SK-N-SH treated with all-trans-retinoic acid at 6 μM for 48 hours (cell line): ENCODE results near the gene GLIPR2.

Experiments used
- ATAC-seq: fragments of 200-7000 bp; cut with Tn5 transposase; 3 replicates; pipeline ENCODE4 v1.9.1; 2020; ENCODE audit warnings: mild to moderate bottlenecking, moderate library complexity
- ARNTL ChIP-seq: fragments of 450-650 bp; formaldehyde crosslinking; IDR thresholded peaks from 2 replicates; pipeline ENCODE4 v1.5.0; 2020; ENCODE audit warnings: low read depth, mild to moderate bottlenecking, moderate library complexity, borderline replicate concordance
- BACH2 ChIP-seq: fragments of 250-450 bp; sonication (Bioruptor Pico); IDR thresholded peaks from 2 replicates; pipeline ENCODE4 v1.9.0; 2021; ENCODE audit warnings: mild to moderate bottlenecking, borderline replicate concordance
- CREB5 ChIP-seq: fragments of 250-450 bp; sonication (Bioruptor Pico); IDR thresholded peaks from 2 replicates; pipeline ENCODE4 v1.5.1; 2020; ENCODE audit warnings: low read depth, mild to moderate bottlenecking, moderate library complexity
- CSDC2 ChIP-seq: fragments of 250-450 bp; sonication (Bioruptor Pico); IDR thresholded peaks from 2 replicates; pipeline ENCODE4 v1.5.0; 2020; ENCODE audit warnings: mild to moderate bottlenecking, moderate library complexity
- ESRRG ChIP-seq: fragments of 250-450 bp; sonication (Bioruptor Pico); IDR thresholded peaks from 2 replicates; pipeline ENCODE4 v1.6.1; 2021; ENCODE audit warnings: mild to moderate bottlenecking
- GLIS3 ChIP-seq: fragments of 250-450 bp; sonication (Bioruptor Pico); IDR thresholded peaks from 2 replicates; pipeline ENCODE4 v1.5.0; 2020; ENCODE audit warnings: mild to moderate bottlenecking, moderate library complexity
- ISL1 ChIP-seq: fragments of 250-450 bp; sonication (Bioruptor Pico); IDR thresholded peaks from 2 replicates; pipeline ENCODE4 v2.1.2; 2022; ENCODE audit warnings: mild to moderate bottlenecking, moderate library complexity
- OSR1 ChIP-seq: fragments of 250-450 bp; sonication (Bioruptor Pico); IDR thresholded peaks from 2 replicates; pipeline ENCODE4 v1.8.0; 2022; ENCODE audit warnings: moderate library complexity, mild to moderate bottlenecking, inconsistent platforms
- POU6F1 ChIP-seq: fragments of 250-450 bp; sonication (Bioruptor Pico); IDR thresholded peaks from 2 replicates; pipeline ENCODE4 v1.8.0; 2021; ENCODE audit warnings: low read depth, mild to moderate bottlenecking, moderate library complexity, borderline replicate concordance
- PPARA ChIP-seq: fragments of 250-450 bp; sonication (Bioruptor Pico); IDR thresholded peaks from 2 replicates; pipeline ENCODE4 v1.5.0; 2020; ENCODE audit warnings: mild to moderate bottlenecking, borderline replicate concordance
- RARB ChIP-seq: fragments of 250-450 bp; sonication (Bioruptor Pico); IDR thresholded peaks from 2 replicates; pipeline ENCODE4 v1.8.0; 2021; ENCODE audit warnings: mild to moderate bottlenecking, moderate library complexity
- SNAI2 ChIP-seq: fragments of 250-450 bp; sonication (Bioruptor Pico); IDR thresholded peaks from 2 replicates; pipeline ENCODE4 v1.5.0; 2020; ENCODE audit warnings: mild to moderate bottlenecking, moderate library complexity
- TCF4 ChIP-seq: fragments of 250-450 bp; sonication (Bioruptor Pico); IDR thresholded peaks from 2 replicates; pipeline ENCODE4 v1.8.0; 2021; ENCODE audit warnings: mild to moderate bottlenecking, moderate library complexity, borderline replicate concordance
- TOX ChIP-seq: fragments of 250-450 bp; sonication (Bioruptor Pico); IDR thresholded peaks from 2 replicates; pipeline ENCODE4 v1.8.0; 2021; ENCODE audit warnings: mild to moderate bottlenecking, moderate library complexity, borderline replicate concordance
- ZC3H10 ChIP-seq: fragments of 250-450 bp; sonication (Bioruptor Pico); IDR thresholded peaks from 2 replicates; pipeline ENCODE4 v1.5.1; 2021; ENCODE audit warnings: mild to moderate bottlenecking, moderate library complexity
- ZFP3 ChIP-seq: fragments of 250-450 bp; sonication (Bioruptor Pico); IDR thresholded peaks from 2 replicates; pipeline ENCODE4 v1.5.0; 2020; ENCODE audit warnings: mild to moderate bottlenecking, moderate library complexity
- ZFP30 ChIP-seq: fragments of 450-650 bp; formaldehyde crosslinking; IDR thresholded peaks from 2 replicates; pipeline ENCODE4 v1.5.0; 2022; ENCODE audit warnings: mild to moderate bottlenecking, moderate library complexity
- ZNF565 ChIP-seq: fragments of 450-650 bp; formaldehyde crosslinking; conservative IDR thresholded peaks from 2 replicates; pipeline ENCODE4 v1.5.0; 2020; ENCODE audit warnings: low read depth, mild to moderate bottlenecking, moderate library complexity
- ZNF70 ChIP-seq: fragments of 450-650 bp; formaldehyde crosslinking; IDR thresholded peaks from 2 replicates; pipeline ENCODE4 v1.5.0; 2020; ENCODE audit warnings: mild to moderate bottlenecking, moderate library complexity
- ZNF8 ChIP-seq: fragments of 450-650 bp; formaldehyde crosslinking; IDR thresholded peaks from 2 replicates; pipeline ENCODE4 v1.5.0; 2020; ENCODE audit warnings: mild to moderate bottlenecking, moderate library complexity
- TF ChIP-seq, protein P1 (sequence below): fragments of 250-450 bp; sonication (Bioruptor Pico); IDR thresholded peaks from 2 replicates; pipeline ENCODE4 v1.5.0; 2020; ENCODE audit warnings: mild to moderate bottlenecking, moderate library complexity
- TF ChIP-seq, protein P2 (sequence below): fragments of 250-450 bp; sonication (Bioruptor Pico); IDR thresholded peaks from 2 replicates; pipeline ENCODE4 v1.5.1; 2021; ENCODE audit warnings: mild to moderate bottlenecking, moderate library complexity
- TF ChIP-seq, protein P3 (sequence below): fragments of 250-450 bp; sonication (Bioruptor Pico); IDR thresholded peaks from 2 replicates; pipeline ENCODE4 v1.8.0; 2020; ENCODE audit warnings: mild to moderate bottlenecking, moderate library complexity, borderline replicate concordance

The GLIPR2 gene

DNA sequence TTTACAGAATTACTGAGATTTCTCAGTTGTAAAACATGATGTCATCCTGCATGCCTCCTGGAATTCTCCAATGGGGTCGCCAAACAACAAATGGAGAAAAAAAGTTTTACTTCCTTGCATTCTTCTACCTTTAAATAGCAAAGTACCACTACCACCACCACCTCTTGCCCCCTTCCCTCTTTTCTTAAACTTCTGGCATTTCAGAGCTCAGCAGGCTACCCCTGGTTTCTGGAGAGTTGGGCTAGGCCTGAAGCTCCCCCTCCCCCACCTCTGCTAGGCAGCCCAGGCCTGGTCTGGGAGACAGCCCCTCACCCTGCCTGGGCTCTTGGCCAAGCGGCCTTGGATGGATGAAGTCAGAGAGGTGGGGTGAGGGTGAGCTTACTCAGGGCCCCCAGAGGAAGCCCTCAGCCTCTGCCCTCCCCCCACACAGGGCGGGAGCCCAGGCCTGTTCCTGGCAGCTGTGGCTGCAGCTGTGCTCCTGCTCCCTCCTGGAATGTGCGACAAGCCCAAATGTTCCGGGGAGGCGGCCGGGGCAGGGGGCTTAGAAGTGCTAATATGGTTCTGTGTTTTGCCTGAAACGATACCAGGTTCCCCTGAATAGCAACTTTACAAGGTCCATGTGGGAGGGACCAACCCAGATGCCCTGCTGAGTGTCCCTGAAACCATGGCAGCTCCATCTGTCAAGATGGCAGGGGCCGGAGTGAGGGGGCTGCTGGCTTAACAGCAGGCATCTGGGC is 26.7 kb downstream of the GLIPR2 start:
- peak; percentile 41 for ATAC-seq
- TF ChIP-seq ESRRG (CRISPR knock-in tag), result no peak
- TF ChIP-seq GLIS3 (CRISPR knock-in tag), result peak; percentile 23; the same call in 1 of the 2 replicates
- TF ChIP-seq, protein P1, sequence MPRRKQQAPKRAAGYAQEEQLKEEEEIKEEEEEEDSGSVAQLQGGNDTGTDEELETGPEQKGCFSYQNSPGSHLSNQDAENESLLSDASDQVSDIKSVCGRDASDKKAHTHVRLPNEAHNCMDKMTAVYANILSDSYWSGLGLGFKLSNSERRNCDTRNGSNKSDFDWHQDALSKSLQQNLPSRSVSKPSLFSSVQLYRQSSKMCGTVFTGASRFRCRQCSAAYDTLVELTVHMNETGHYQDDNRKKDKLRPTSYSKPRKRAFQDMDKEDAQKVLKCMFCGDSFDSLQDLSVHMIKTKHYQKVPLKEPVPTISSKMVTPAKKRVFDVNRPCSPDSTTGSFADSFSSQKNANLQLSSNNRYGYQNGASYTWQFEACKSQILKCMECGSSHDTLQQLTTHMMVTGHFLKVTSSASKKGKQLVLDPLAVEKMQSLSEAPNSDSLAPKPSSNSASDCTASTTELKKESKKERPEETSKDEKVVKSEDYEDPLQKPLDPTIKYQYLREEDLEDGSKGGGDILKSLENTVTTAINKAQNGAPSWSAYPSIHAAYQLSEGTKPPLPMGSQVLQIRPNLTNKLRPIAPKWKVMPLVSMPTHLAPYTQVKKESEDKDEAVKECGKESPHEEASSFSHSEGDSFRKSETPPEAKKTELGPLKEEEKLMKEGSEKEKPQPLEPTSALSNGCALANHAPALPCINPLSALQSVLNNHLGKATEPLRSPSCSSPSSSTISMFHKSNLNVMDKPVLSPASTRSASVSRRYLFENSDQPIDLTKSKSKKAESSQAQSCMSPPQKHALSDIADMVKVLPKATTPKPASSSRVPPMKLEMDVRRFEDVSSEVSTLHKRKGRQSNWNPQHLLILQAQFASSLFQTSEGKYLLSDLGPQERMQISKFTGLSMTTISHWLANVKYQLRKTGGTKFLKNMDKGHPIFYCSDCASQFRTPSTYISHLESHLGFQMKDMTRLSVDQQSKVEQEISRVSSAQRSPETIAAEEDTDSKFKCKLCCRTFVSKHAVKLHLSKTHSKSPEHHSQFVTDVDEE, result peak; percentile 65
- no peak for TF ChIP-seq PPARA (CRISPR knock-in tag)
- TF ChIP-seq BACH2, result 0 out of 2 replicates have a peak, but pooled peaks have one; percentile 6
- 0 out of 2 replicates have a peak, but pooled peaks have one; percentile 17 for TF ChIP-seq SNAI2 (CRISPR knock-in tag)
- TF ChIP-seq CSDC2 (CRISPR knock-in tag), result 0 out of 2 replicates have a peak, but pooled peaks have one; percentile 46
- TF ChIP-seq CREB5, result peak; percentile 52; the same call in 1 of the 2 replicates
- TF ChIP-seq ZNF8 (CRISPR knock-in tag), result no peak
- TF ChIP-seq ZC3H10 (CRISPR knock-in tag), result no peak
- no peak for TF ChIP-seq ARNTL (CRISPR knock-in tag)
- peak; percentile 73; the same call in 1 of the 2 replicates for TF ChIP-seq ZFP3 (CRISPR knock-in tag)
- TF ChIP-seq POU6F1 (CRISPR knock-in tag), result no peak
- peak; percentile 66; the same call in 1 of the 2 replicates for TF ChIP-seq TCF4
- peak; percentile 14; the same call in 1 of the 2 replicates for TF ChIP-seq ISL1 (CRISPR knock-in tag)
- no peak for TF ChIP-seq OSR1 (CRISPR knock-in tag)
- 0 out of 2 replicates have a peak, but pooled peaks have one; percentile 10 for TF ChIP-seq ZNF565 (CRISPR knock-in tag)
- TF ChIP-seq ZNF70, result no peak; the same call in 1 of the 2 replicates
- TF ChIP-seq TOX (CRISPR knock-in tag), result no peak
- no peak for TF ChIP-seq RARB
- TF ChIP-seq, protein P2, sequence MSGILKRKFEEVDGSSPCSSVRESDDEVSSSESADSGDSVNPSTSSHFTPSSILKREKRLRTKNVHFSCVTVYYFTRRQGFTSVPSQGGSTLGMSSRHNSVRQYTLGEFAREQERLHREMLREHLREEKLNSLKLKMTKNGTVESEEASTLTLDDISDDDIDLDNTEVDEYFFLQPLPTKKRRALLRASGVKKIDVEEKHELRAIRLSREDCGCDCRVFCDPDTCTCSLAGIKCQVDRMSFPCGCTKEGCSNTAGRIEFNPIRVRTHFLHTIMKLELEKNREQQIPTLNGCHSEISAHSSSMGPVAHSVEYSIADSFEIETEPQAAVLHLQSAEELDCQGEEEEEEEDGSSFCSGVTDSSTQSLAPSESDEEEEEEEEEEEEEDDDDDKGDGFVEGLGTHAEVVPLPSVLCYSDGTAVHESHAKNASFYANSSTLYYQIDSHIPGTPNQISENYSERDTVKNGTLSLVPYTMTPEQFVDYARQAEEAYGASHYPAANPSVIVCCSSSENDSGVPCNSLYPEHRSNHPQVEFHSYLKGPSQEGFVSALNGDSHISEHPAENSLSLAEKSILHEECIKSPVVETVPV, result no peak
- TF ChIP-seq ZFP30 (CRISPR knock-in tag), result no peak
- TF ChIP-seq, protein P3, sequence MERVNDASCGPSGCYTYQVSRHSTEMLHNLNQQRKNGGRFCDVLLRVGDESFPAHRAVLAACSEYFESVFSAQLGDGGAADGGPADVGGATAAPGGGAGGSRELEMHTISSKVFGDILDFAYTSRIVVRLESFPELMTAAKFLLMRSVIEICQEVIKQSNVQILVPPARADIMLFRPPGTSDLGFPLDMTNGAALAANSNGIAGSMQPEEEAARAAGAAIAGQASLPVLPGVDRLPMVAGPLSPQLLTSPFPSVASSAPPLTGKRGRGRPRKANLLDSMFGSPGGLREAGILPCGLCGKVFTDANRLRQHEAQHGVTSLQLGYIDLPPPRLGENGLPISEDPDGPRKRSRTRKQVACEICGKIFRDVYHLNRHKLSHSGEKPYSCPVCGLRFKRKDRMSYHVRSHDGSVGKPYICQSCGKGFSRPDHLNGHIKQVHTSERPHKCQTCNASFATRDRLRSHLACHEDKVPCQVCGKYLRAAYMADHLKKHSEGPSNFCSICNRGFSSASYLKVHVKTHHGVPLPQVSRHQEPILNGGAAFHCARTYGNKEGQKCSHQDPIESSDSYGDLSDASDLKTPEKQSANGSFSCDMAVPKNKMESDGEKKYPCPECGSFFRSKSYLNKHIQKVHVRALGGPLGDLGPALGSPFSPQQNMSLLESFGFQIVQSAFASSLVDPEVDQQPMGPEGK (CRISPR knock-in tag), result peak; percentile 64; the same call in 1 of the 2 replicates
- TF ChIP-seq, all 23 proteins: peak for 11

GRCh38 chr9:36163786-36164170 is 27.2 kb downstream of the GLIPR2 start:
- no peak for ATAC-seq
- TF ChIP-seq, protein P1, result no peak
- TF ChIP-seq, protein P3 (CRISPR knock-in tag), result no peak
- TF ChIP-seq SNAI2 (CRISPR knock-in tag) (no peak), ESRRG (CRISPR knock-in tag) (no peak), ZNF565 (CRISPR knock-in tag) (no peak), ZNF8 (CRISPR knock-in tag) (no peak), BACH2 (no peak), PPARA (CRISPR knock-in tag) (no peak), TOX (CRISPR knock-in tag) (no peak), OSR1 (CRISPR knock-in tag) (no peak), RARB (no peak), TCF4 (no peak)
